Bronchial epithelial cell (primary cell): ENCODE measurements around the gene MYEOV. TPM values are rescaled to one million over a fixed set of nuclear protein-coding genes. Genes with fewer than 3 reads are reported as not detected.

Experiments used
- DNase-seq: peaks from one replicate; pipeline ENCODE4 v3.0.0-alpha.2; 2010; ENCODE audit warnings: low read depth
- FAIRE-seq: peaks from 2 replicates; lab custom pipeline; 2011; peaks lifted over from hg19 to GRCh38; lab: Jason Lieb, UNC
- H3K27me3 ChIP-seq: 2 replicates; pipeline ENCODE4 v1.5.1; 2011; ENCODE audit warnings: low read length; ENCODE audit not compliant: control insufficient read depth, insufficient read depth
- H3K36me3 ChIP-seq: 2 replicates; pipeline ENCODE4 v1.5.1; 2011; ENCODE audit warnings: low read length; ENCODE audit not compliant: control insufficient read depth, insufficient read depth
- H3K4me3 ChIP-seq: 2 replicates; pipeline ENCODE4 v1.5.1; 2011; ENCODE audit warnings: mild to moderate bottlenecking, low read depth, low read length, control low read depth
- CTCF ChIP-seq: IDR thresholded peaks from 2 replicates; pipeline ENCODE4 v1.5.1; 2011; ENCODE audit warnings: mild to moderate bottlenecking, moderate library complexity, low read length, control low read depth, inconsistent platforms; ENCODE audit not compliant: insufficient read depth, severe bottlenecking
- total RNA-seq: library from RNA; depleted of rRNA; stranded (reverse); fragments of >200 nt; gene quantifications from 2 replicates; pipeline ENCODE4 v1.2.1, GENCODE V29; 2014

MYEOV gene
- total RNA-seq, 1 donor from 2014 or later, result 0.26 TPM

GRCh38 chr11:69294571-69295078 lies 670 bp downstream of the MYEOV start:
- H3K36me3 ChIP-seq, result no peaks in the 10 kb centered on the region
- TF ChIP-seq CTCF, result no peak
- DNase-seq, result no peak
- H3K27me3 ChIP-seq, result no peaks in the 10 kb centered on the region
- H3K4me3 ChIP-seq, result no peak overlapping the region
- no peak for FAIRE-seq

GRCh38 chr11:69295079-69295994 lies 1.4 kb downstream of the MYEOV start:
- no peak for DNase-seq
- Histone ChIP-seq H3K27me3 (no peaks in the 10 kb centered on the region), H3K36me3 (no peaks in the 10 kb centered on the region), H3K4me3 (no peak overlapping the region)
- no peak for TF ChIP-seq CTCF
- no peak for FAIRE-seq

GRCh38 chr11:69295995-69296889 lies 2.3 kb downstream of the MYEOV start:
- no peak for FAIRE-seq
- Histone ChIP-seq H3K4me3 (no peak overlapping the region), H3K27me3 (no peaks in the 10 kb centered on the region), H3K36me3 (no peaks in the 10 kb centered on the region)
- TF ChIP-seq CTCF, result no peak
- DNase-seq, result peak; percentile 71

- Histone ChIP-seq H3K36me3 (no peaks in the 10 kb centered on the region), H3K27me3 (no peaks in the 10 kb centered on the region), H3K4me3 (no peak overlapping the region)
- DNase-seq, result peak; percentile 92
- no peak for TF ChIP-seq CTCF
- FAIRE-seq, result no peak
Measured at GRCh38 chr11:69296890-69297786, 3.2 kb downstream of the MYEOV start.

GRCh38 chr11:69297787-69298266 lies 3.9 kb downstream of the MYEOV start:
- FAIRE-seq, result no peak

More at GRCh38 chr11:69297787-69298266, 3.9 kb downstream of the MYEOV start:
- no peak overlapping the region for H3K4me3 ChIP-seq
- TF ChIP-seq CTCF, result no peak
- H3K36me3 ChIP-seq, result no peaks in the 10 kb centered on the region
- DNase-seq, result no peak
- H3K27me3 ChIP-seq, result no peaks in the 10 kb centered on the region
